GM18526 (cell line): Measurements from ENCODE around the gene LHX3.

Experiments used
- POLR2A ChIP-seq: IDR thresholded peaks from 3 replicates; pipeline ENCODE4 v1.6.1; 2011; ENCODE audit not compliant: insufficient read length; ENCODE audit errors: extremely low read depth

LHX3 gene

GRCh38 chr9:136171009-136171800, 33.7 kb downstream of the LHX3 start:
- TF ChIP-seq POLR2A, result no peak

- TF ChIP-seq POLR2A, result no peak
Observed at GRCh38 chr9:136170006-136170901, 34.7 kb downstream of the LHX3 start.

GRCh38 chr9:136169495-136169894, 35.4 kb downstream of the LHX3 start:
- no peak for TF ChIP-seq POLR2A

GRCh38 chr9:136163248-136163850, 41.6 kb downstream of the LHX3 start:
- no peak for TF ChIP-seq POLR2A

GRCh38 chr9:136160995-136161610, 43.8 kb downstream of the LHX3 start:
- TF ChIP-seq POLR2A, result no peak

- no peak for TF ChIP-seq POLR2A
Observed at GRCh38 chr9:136160381-136160841, 44.5 kb downstream of the LHX3 start.

GRCh38 chr9:136159851-136160250, 45.1 kb downstream of the LHX3 start:
- no peak for TF ChIP-seq POLR2A

GRCh38 chr9:136157477-136158265, 47.3 kb downstream of the LHX3 start:
- TF ChIP-seq POLR2A, result no peak

GRCh38 chr9:136156209-136157120, 48.5 kb downstream of the LHX3 start:
- no peak for TF ChIP-seq POLR2A

- no peak for TF ChIP-seq POLR2A
Observed at GRCh38 chr9:136155576-136155975, 49.4 kb downstream of the LHX3 start.

GRCh38 chr9:136154943-136155342, 50.0 kb downstream of the LHX3 start:
- no peak for TF ChIP-seq POLR2A

GRCh38 chr9:136153381-136154065, 51.4 kb downstream of the LHX3 start:
- no peak for TF ChIP-seq POLR2A

- TF ChIP-seq POLR2A, result no peak
Observed at GRCh38 chr9:136152931-136153330, 52.0 kb downstream of the LHX3 start.
